ENCODE measurements around the gene FBLN7. TPM values are rescaled to one million over a fixed set of nuclear protein-coding genes. Genes with fewer than 3 reads are reported as not detected.

Gene FBLN7
- total and polyA plus RNA-seq, 4 donors, result 0.77 to 7.0 (median 1.9) TPM

DNA sequence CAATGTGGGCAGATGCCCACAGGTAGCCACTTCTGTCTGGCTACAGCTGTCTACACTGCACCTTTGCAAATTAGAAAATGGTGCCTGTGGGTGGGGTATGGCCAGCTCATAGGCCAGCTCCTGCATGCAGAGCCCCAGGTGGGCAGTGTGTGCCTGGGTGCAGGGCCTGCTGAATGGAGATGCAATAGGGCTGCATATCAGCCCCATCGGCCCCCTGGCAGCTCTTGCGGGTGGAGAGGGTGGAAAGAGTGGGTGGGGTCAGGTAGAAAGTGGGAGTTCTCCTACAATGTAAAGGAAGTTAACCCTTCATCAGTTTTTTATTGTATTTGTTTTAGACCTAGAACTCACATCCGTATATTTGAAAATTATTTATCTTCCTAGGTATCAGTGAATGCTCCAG, 37.1 kb downstream of the FBLN7 start:
- Histone ChIP-seq H3K4me1 (ENCODE audit: control insufficient read depth in 5 of 5, insufficient read depth in 5 of 5, low read length in 5 of 5) (peaks cover 0 to 2% (median 0%) of the 10 kb centered on the region in 5 donors), H3K9me3 (ENCODE audit: control insufficient read depth in 4 of 4, insufficient read depth in 3 of 4, low read length in 3 of 4) (no peaks in the 10 kb centered on the region), H3K27ac (ENCODE audit: low read depth in 1 of 2, low read length in 1 of 2) (no peak overlapping the region), H3K36me3 (ENCODE audit: control insufficient read depth in 4 of 4, insufficient read depth in 4 of 4, low read length in 4 of 4) (peaks cover 0 to 2% (median 0%) of the 10 kb centered on the region in 4 donors), H3K4me3 (no peak overlapping the region), H3K27me3 (ENCODE audit: control insufficient read depth in 3 of 3, insufficient read depth in 3 of 3, low read length in 2 of 3) (no peaks in the 10 kb centered on the region), H3K9ac (ENCODE audit: insufficient read depth in 1 of 2, low read length in 2 of 2) (no peak overlapping the region)
- TF ChIP-seq, protein P1, sequence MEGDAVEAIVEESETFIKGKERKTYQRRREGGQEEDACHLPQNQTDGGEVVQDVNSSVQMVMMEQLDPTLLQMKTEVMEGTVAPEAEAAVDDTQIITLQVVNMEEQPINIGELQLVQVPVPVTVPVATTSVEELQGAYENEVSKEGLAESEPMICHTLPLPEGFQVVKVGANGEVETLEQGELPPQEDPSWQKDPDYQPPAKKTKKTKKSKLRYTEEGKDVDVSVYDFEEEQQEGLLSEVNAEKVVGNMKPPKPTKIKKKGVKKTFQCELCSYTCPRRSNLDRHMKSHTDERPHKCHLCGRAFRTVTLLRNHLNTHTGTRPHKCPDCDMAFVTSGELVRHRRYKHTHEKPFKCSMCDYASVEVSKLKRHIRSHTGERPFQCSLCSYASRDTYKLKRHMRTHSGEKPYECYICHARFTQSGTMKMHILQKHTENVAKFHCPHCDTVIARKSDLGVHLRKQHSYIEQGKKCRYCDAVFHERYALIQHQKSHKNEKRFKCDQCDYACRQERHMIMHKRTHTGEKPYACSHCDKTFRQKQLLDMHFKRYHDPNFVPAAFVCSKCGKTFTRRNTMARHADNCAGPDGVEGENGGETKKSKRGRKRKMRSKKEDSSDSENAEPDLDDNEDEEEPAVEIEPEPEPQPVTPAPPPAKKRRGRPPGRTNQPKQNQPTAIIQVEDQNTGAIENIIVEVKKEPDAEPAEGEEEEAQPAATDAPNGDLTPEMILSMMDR (IDR thresholded peaks at IDR 0.05; ENCODE audit: control extremely low read depth, extremely low read depth), result no peak
- 90 to 96% methylated on average over 3 of the region's 3 CpGs for WGBS, 2 donors
- no peak for ATAC-seq (ENCODE audit: insufficient read depth, low FRiP score)
- no peak for DNase-seq

GRCh38 chr2:112175958-112176573, 37.9 kb downstream of the FBLN7 start:
- ATAC-seq (ENCODE audit: insufficient read depth, low FRiP score) (no peak), DNase-seq (no peak)
- Histone ChIP-seq H3K9me3 (ENCODE audit: control insufficient read depth in 4 of 4, insufficient read depth in 3 of 4, low read length in 3 of 4) (no peaks in the 10 kb centered on the region), H3K27ac (ENCODE audit: low read depth in 1 of 2, low read length in 1 of 2) (no peak overlapping the region), H3K9ac (ENCODE audit: insufficient read depth in 1 of 2, low read length in 2 of 2) (no peak overlapping the region), H3K36me3 (ENCODE audit: control insufficient read depth in 4 of 4, insufficient read depth in 4 of 4, low read length in 4 of 4) (peaks cover 0 to 2% (median 0%) of the 10 kb centered on the region in 4 donors), H3K4me1 (ENCODE audit: control insufficient read depth in 5 of 5, insufficient read depth in 5 of 5, low read length in 5 of 5) (peaks cover 0 to 2% (median 0%) of the 10 kb centered on the region in 5 donors), H3K27me3 (ENCODE audit: control insufficient read depth in 3 of 3, insufficient read depth in 3 of 3, low read length in 2 of 3) (peaks cover 0 to 3% (median 0%) of the 10 kb centered on the region in 3 donors), H3K4me3 (no peak overlapping the region)
- 94% methylated on average over 7 of the region's 7 CpGs for WGBS, 2 donors
- TF ChIP-seq, protein P1 (IDR thresholded peaks at IDR 0.05; ENCODE audit: control extremely low read depth, extremely low read depth), result no peak

DNA sequence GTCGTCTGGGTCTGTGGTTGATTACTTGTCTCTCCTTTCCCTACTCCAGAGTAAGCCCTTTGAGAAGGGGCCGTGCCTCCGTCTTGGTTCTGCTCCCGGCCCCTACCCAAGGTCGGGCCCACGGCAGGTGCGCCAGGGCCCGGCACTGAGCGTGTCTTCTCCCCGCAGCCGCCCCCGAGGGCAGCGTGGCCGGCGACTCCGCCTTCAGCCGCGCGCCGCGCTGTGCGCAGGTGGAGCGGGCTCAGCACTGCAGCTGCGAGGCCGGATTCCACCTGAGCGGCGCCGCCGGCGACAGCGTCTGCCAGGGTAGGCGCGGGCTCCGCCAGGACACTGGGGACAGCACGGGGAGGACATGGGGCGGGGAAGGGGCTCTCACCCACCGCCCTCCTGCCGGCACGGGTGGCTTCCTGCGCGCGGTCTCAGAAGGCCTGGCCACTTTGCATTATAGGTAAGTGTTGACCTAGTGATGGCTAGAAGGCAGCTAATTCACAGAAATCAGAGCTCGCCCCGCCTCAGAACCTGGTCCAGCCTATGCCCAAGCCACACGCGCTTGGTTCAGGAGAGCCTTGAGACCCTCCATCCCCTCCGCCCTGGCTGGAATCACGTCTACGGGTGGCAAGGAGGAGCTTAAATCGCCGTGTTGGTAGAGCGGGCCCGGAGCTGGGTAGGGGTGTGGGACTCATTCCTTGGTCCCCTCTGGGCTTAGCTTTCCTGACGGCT, 43.5 kb downstream of the FBLN7 start:
- peaks cover 0 to 6% (median 0%) of the 10 kb centered on the region in 3 donors for H3K27me3 ChIP-seq (ENCODE audit: control insufficient read depth in 3 of 3, insufficient read depth in 3 of 3, low read length in 2 of 3)
- TF ChIP-seq, protein P1 (IDR thresholded peaks at IDR 0.05; ENCODE audit: control extremely low read depth, extremely low read depth), result no peak
- 22 to 28% methylated on average over 52 to 54 of the region's 54 CpGs for WGBS, 2 donors
- no peak overlapping the region for H3K9ac ChIP-seq (ENCODE audit: insufficient read depth in 1 of 2, low read length in 2 of 2)
- no peak overlapping the region for H3K27ac ChIP-seq (ENCODE audit: low read depth in 1 of 2, low read length in 1 of 2)
- ATAC-seq (ENCODE audit: insufficient read depth, low FRiP score), result no peak
- H3K9me3 ChIP-seq (ENCODE audit: control insufficient read depth in 4 of 4, insufficient read depth in 3 of 4, low read length in 3 of 4), result no peaks in the 10 kb centered on the region
- H3K4me1 ChIP-seq (ENCODE audit: control insufficient read depth in 5 of 5, insufficient read depth in 5 of 5, low read length in 5 of 5), result no peaks in the 10 kb centered on the region
- H3K36me3 ChIP-seq (ENCODE audit: control insufficient read depth in 4 of 4, insufficient read depth in 4 of 4, low read length in 4 of 4), result peaks cover 0 to 2% (median 0%) of the 10 kb centered on the region in 4 donors
- DNase-seq, result peak in 2 of 3 donors; percentile 25 to 27
- no peak overlapping the region for H3K4me3 ChIP-seq
